Stimulated activated CD4-positive, alpha-beta T cell treated with anti-CD3 and anti-CD28 coated beads, TNF-alpha, amount 100 ng/mL, for 48 hours (primary cell): Measurements from ENCODE around the gene KBTBD12.

Source experiments
- DNase-seq, 3 donors: peaks; one replicate each; pipeline ENCODE4 v3.0.0-alpha.2; 2020; ENCODE audit warnings: low read depth in 3 of 3

Gene KBTBD12

GRCh38 chr3:127985655-127986225 lies 70.7 kb downstream of the KBTBD12 start:
- DNase-seq = no peak

GRCh38 chr3:127986803-127987202 lies 71.8 kb downstream of the KBTBD12 start:
- no peak for DNase-seq

GRCh38 chr3:127987309-127987995 lies 72.4 kb downstream of the KBTBD12 start:
- no peak for DNase-seq

- no peak for DNase-seq
Observed at GRCh38 chr3:127988770-127989557, 73.9 kb downstream of the KBTBD12 start.

GRCh38 chr3:127990051-127990450 lies 75.0 kb downstream of the KBTBD12 start:
- no peak for DNase-seq

GRCh38 chr3:127990461-127990860 lies 75.4 kb downstream of the KBTBD12 start:
- DNase-seq = no peak

GRCh38 chr3:127991251-127991650 lies 76.2 kb downstream of the KBTBD12 start:
- no peak for DNase-seq

- no peak for DNase-seq
Observed at GRCh38 chr3:127991681-127992080, 76.6 kb downstream of the KBTBD12 start.

GRCh38 chr3:127992127-127992526 lies 77.1 kb downstream of the KBTBD12 start:
- DNase-seq = no peak

GRCh38 chr3:127994011-127994410 lies 79.0 kb downstream of the KBTBD12 start:
- no peak for DNase-seq

GRCh38 chr3:127997016-127997415 lies 82.0 kb downstream of the KBTBD12 start:
- no peak for DNase-seq

- no peak for DNase-seq
Observed at GRCh38 chr3:127997961-127998360, 82.9 kb downstream of the KBTBD12 start.

- no peak for DNase-seq
Observed at GRCh38 chr3:127998596-127998995, 83.6 kb downstream of the KBTBD12 start.

GRCh38 chr3:127999509-128000106 lies 84.6 kb downstream of the KBTBD12 start:
- DNase-seq = no peak

GRCh38 chr3:128001576-128001975 lies 86.5 kb downstream of the KBTBD12 start:
- no peak for DNase-seq

GRCh38 chr3:128004661-128005060 lies 89.6 kb downstream of the KBTBD12 start:
- no peak for DNase-seq

GRCh38 chr3:128006061-128007032 lies 91.3 kb downstream of the KBTBD12 start:
- DNase-seq = no peak

- DNase-seq = no peak
Observed at GRCh38 chr3:128007033-128007424, 92.0 kb downstream of the KBTBD12 start.

GRCh38 chr3:128009952-128010846 lies 95.2 kb downstream of the KBTBD12 start:
- no peak for DNase-seq

GRCh38 chr3:128011140-128011539 lies 96.1 kb downstream of the KBTBD12 start:
- DNase-seq = peak in 1 of 3 donors; percentile 2
